Measurements from ENCODE around the gene ARHGEF26.

Gene ARHGEF26

DNA sequence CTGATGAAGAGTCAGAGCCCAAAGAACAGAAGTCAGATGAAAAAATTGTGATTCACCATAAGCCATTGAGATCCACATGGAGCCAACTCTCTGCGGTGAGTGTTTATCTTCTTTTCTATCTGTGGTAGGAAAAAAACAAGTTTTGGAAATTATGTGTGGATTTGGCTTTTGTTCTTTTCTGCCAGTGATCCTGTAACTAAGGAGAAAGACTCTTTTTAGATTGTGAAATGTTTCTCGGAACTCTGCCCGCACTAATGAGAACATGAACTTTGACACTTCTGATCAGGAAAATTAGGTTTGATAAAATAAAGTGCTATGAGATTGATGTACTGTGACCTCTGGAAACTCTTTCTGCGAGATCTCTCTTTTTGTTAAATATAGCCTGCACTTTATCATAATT is 8.4 kb downstream of the ARHGEF26 start:
- TF ChIP-seq, protein P1, sequence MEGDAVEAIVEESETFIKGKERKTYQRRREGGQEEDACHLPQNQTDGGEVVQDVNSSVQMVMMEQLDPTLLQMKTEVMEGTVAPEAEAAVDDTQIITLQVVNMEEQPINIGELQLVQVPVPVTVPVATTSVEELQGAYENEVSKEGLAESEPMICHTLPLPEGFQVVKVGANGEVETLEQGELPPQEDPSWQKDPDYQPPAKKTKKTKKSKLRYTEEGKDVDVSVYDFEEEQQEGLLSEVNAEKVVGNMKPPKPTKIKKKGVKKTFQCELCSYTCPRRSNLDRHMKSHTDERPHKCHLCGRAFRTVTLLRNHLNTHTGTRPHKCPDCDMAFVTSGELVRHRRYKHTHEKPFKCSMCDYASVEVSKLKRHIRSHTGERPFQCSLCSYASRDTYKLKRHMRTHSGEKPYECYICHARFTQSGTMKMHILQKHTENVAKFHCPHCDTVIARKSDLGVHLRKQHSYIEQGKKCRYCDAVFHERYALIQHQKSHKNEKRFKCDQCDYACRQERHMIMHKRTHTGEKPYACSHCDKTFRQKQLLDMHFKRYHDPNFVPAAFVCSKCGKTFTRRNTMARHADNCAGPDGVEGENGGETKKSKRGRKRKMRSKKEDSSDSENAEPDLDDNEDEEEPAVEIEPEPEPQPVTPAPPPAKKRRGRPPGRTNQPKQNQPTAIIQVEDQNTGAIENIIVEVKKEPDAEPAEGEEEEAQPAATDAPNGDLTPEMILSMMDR (IDR thresholded peaks at IDR 0.05): no peak
- no peak for TF ChIP-seq ZFX (IDR thresholded peaks at IDR 0.05; ENCODE audit: borderline replicate concordance)

DNA sequence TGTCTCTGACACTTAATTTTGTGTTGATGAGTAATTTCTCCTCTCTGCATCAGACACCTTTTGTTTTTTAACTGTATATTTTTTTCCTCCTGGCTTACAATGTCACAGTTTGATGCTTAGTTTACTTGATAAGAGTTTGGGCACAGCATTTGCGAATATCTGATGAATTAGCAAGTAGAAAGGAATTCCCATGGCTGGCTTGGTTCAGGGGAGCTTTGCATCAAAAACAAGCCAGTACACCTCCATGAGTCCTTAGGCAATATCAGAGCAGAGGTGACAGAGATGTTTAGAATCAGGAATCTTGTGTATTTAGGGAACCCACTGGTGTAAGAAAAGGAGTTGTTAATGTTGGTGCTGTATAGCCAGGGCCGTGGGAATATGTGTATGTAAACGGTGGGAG is 9.3 kb downstream of the ARHGEF26 start:
- H3K27ac ChIP-seq: no peak overlapping the region
- TF ChIP-seq, protein P1 (IDR thresholded peaks at IDR 0.05): no peak
- no peak for TF ChIP-seq ZFX (IDR thresholded peaks at IDR 0.05; ENCODE audit: borderline replicate concordance)

More for the DNA sequence above, 8.4 kb downstream of the ARHGEF26 start:
- H3K27ac ChIP-seq: no peak overlapping the region

DNA sequence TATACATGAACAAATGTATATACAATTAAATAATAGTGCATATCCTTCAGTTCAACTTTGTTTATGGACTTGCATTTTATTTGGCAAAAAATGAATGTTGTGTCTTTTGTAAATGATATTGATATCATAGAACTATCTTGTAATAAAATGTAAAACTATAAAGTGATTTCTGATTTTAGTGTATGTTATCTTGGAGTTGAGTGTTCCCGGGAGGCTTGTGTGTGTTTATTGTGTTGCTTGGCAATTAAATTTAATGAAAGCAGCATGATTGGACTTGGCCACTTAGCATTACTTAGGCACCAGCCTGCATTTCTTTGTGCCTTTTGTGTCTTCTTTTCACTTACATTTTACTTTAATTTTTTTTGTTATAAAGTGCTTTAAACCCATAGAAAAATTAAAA is 10.6 kb downstream of the ARHGEF26 start:
- no peak for TF ChIP-seq ZFX (IDR thresholded peaks at IDR 0.05; ENCODE audit: borderline replicate concordance)
- TF ChIP-seq, protein P1 (IDR thresholded peaks at IDR 0.05): no peak
- H3K27ac ChIP-seq: no peak overlapping the region

GRCh38 chr3:154132777-154133375 is 11.7 kb downstream of the ARHGEF26 start:
- H3K27ac ChIP-seq: no peak overlapping the region
- TF ChIP-seq, protein P1 (IDR thresholded peaks at IDR 0.05): no peak
- TF ChIP-seq ZFX (IDR thresholded peaks at IDR 0.05; ENCODE audit: borderline replicate concordance): no peak

- no peak for TF ChIP-seq ZFX (IDR thresholded peaks at IDR 0.05; ENCODE audit: borderline replicate concordance)
- TF ChIP-seq, protein P1 (IDR thresholded peaks at IDR 0.05): no peak
Observed at GRCh38 chr3:154135511-154136173, 14.5 kb downstream of the ARHGEF26 start.

DNA sequence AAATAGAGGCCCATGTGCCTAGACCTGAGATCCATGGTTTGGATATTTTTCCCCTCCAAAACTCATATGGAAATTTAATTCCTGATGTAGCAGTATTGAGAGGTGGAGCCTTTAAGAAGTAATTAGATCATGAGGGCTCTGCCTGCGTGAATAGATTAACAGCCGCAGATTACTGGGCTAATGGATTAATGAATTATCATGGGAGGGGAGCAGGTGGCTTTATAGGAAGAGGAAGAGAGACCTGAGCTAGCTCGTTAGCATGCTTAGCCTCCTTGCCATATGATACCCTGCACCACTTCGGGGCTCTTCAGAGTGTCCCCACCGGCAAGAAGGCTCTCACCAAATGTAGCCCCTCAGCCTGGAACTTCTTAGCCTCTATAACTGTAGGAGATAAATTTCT is 15.8 kb downstream of the ARHGEF26 start:
- TF ChIP-seq, protein P1 (IDR thresholded peaks at IDR 0.05): no peak
- no peak for TF ChIP-seq ZFX (IDR thresholded peaks at IDR 0.05; ENCODE audit: borderline replicate concordance)
- no peak overlapping the region for H3K27ac ChIP-seq

More at GRCh38 chr3:154135511-154136173, 14.5 kb downstream of the ARHGEF26 start:
- H3K27ac ChIP-seq: peak overlapping the region; percentile 35; the same call in 1 of the 2 replicates

DNA sequence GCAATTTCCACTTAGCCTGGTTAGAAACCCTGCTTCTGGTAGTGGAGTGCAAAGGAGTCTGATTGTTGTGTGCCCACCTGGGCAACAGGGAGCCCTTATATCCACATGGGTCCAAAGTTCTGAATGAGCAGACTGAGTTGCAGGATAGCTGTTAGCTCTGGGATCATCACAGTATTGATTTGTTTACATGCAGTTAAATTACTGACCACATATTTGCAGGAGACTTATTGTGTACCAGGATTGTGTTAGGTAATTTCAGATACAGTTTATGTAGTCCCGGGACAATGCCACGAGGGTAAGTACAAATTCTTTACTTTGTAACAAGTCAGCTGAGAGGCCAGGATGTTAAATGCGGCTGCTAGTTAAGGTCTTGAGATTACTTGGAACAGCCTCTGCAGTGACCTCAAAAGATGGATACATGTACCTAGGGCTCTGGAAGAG is 18.8 kb downstream of the ARHGEF26 start:
- TF ChIP-seq ZFX (IDR thresholded peaks at IDR 0.05; ENCODE audit: borderline replicate concordance): no peak
- TF ChIP-seq, protein P1 (IDR thresholded peaks at IDR 0.05): no peak
- H3K27ac ChIP-seq: no peak overlapping the region
